GM18517 (cell line): ENCODE data around the gene CPVL.
"Not testable (repeated sequence)": the region's sequence is repeated elsewhere in the genome, so short reads cannot be mapped to it uniquely, and the experiment has no call there.

Experiments
- ATAC-seq: cut with Tn5 transposase; IDR thresholded peaks from one replicate; pipeline ENCODE4 v1.9.1; 2021; ENCODE audit warnings: mild to moderate bottlenecking, moderate library complexity; ENCODE audit not compliant: unreplicated experiment

The CPVL gene

DNA sequence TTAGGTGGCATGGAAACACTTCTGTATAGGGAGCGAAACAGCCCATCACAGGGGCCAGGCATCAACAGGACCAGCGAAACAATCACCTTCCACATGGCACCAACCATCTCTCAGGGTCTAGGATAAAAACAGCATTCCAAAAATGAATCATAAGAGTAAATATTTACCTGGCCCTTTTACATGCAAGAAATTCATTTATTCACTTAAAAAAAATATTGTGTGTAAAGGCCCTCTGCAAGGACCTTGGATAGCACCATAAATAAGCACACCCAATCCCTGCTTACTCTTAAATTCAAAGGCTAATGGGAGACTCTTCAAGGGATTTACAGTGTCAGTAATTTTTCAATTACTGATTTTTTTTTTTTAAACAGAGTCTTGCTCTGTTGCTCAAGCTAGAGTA lies 25.4 kb downstream of the CPVL start:
- no peak for ATAC-seq

DNA sequence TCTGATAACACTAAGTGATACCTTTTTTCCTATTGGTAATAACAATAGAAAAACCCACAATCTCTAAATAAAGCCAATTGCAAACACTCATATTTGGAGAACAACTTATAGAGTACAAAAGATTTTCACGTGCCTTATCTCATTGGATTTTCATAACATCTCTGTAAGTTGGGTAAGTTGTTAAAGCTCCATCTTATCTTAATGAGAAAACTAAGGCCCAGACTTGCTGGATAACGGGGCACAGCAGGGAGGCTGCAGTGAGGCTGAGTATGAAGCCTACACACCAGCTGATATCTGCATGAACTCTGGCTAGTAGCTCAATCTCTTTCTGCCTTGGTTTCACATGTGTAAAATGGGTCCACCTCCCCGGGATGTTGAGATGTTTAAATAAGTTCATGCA lies 26.8 kb downstream of the CPVL start:
- no peak for ATAC-seq

DNA sequence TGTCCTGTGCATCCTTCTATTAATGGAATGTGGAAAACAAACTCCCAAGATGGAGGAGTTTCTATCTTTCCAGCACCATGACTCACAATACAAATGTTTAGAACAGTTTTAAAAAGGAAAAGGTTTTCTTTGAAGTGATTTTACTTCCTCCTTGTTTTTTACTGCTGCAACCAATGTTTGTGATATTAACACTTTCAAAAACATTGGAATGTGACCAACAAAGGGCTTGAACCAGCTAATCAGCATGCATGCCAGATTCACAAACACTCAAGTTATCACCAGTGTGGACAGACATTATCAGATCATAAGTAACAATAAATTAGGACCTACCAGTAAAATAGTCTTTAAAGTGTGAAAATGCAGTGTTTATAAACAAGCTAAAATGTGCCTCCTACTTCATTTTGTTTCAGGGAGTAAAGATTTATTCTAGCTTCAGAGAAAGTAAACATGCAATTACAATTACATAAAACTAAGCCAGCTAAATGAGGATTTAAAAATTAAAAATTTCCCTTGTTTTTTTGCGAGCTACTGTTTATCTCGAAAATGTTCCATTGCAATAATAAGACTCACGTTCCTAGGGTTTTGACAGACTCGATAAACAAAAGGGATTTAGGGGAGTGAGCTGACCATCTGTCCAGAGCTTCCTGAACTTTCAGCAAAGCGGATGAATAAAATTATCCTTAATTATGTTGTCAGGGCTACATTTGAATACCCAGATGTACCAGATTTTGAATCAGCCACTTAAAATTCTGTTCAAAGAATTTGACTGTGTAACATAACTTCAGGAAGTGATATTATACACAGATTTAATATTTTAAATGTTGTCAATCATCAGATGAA lies 29.8 kb downstream of the CPVL start:
- ATAC-seq = no peak

DNA sequence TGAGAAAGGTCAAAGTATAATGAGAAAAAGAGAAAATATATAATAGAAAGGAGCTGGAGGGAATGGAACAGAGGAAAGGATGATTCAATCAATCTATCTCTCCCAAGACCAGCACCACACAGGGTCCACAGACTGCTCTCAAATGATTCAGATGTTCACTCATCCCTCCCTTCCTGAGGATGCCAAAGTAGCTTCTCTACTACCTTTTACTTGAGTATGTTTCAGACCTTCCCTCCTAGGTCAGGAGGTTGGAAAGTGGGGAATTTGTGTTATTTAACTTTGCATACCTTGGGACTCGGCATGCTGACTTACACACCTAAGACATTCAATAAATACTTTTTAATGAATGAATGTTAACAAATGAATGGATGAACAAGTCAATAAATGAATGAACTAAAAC lies 30.6 kb downstream of the CPVL start:
- no peak for ATAC-seq

DNA sequence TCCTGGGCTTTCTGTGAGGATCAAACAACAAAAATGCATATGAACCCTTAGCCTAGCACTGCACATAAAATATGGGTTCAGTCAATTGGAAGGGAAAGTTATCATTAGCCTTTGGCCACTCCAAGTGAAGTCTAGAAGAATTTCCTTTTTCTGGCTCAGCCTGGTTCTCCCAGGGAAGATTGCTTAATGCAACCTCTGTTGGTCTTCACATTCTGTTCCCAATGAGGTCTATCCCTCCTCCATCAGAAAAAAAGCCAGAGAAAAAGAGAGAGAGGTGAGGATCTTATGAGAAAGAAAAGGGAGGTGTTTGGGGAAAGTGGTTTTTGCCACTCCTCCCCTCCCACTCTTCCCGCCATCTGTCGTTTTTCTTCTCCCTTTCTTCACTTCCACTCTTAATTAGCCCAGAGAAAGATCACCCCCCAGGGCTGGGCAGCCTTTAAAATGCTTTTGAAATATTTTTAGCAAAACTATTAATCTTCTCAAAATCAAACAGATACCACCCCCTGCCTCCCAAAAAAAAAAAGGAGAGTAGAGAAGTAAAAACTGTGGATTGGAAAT lies 31.1 kb downstream of the CPVL start:
- no peak for ATAC-seq

DNA sequence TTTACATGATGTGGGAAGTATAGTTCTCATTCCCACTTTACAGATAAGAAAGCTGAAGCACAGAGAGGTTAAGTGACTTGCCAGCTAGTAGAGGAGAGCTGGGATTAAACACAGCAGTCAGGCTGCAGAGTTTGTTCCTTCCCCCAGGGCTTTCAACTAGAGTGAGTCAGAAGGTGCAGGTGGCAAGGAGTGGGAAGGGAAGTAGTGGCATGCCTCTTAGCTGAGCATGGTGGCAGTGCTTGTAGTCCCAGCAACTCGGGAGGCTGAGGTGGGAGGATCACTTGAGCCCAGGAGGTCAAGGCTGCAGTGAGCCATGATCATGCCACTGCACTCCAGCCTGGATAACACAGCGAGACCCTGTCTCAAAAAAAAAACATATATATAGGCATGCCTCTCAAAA lies 32.1 kb downstream of the CPVL start:
- ATAC-seq = not testable (repeated sequence)

DNA sequence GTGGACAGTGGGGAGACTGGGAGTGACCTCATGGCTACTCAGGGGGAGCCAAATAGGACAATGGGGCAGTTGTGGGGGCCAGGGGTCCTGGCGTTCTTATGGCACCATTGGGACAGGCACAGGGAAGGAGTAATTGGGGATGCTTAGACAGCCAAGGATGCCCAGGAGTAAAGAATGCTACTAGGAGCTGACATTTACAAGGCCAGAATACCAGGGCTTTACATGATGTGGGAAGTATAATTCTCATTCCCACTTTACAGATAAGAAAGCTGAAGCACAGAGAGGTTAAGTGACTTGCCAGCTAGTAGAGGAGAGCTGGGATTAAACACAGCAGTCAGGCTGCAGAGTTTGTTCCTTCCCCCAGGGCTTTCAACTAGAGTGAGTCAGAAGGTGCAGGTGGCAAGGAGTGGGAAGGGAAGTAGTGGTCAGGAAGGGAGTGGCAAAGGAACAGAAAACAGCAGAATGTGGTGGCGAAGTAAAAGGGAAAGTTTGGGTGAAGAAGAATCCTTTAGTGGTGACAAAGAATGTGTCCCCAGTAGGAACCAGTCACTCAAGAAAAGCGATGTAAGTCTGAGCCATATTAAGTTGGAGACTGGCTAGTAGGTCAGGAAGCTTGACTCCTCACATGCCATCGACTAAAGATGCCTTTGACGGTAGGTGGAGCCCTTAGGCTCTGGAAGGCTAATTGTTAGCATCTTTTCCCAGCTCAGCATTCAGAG lies 32.8 kb downstream of the CPVL start:
- ATAC-seq = no peak

DNA sequence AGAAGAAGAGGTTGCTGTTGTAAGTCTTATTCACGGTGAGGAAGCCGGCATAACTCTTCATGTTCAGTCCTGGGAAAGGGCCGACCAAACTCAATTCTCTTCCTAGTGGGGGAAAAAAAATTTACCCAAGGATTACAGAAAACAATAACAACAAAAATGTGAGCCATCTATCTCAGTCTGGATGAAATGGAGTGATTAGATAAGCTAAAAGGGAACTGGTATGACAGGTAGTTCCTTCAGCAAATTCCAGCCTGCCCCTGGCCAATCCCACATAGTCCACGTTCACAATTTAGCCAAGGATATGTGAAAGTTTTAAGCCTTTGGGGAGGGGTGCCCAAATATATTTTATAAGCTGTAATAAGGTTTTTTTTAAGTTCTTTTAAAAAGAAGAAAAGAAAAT lies 33.6 kb downstream of the CPVL start:
- ATAC-seq = no peak

DNA sequence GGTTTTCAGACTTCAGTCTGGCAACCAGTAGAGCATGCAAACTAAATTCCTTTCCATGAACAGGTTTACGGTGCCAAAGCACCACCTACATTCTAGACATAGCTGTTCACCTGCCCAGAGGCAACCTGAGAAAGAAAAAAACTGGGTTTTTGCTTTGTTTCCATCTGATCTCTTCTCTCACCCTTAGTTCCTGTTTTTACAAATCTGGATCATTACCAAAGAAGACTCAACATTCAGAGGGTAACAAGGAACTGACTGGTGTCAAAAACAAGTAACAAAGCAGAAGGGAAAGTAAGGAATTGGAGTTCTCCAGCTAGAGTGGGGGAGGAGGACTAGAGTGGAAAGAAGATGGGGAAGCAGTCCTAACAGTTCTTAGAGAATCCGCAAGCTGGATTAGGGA lies 36.4 kb downstream of the CPVL start:
- no peak for ATAC-seq

DNA sequence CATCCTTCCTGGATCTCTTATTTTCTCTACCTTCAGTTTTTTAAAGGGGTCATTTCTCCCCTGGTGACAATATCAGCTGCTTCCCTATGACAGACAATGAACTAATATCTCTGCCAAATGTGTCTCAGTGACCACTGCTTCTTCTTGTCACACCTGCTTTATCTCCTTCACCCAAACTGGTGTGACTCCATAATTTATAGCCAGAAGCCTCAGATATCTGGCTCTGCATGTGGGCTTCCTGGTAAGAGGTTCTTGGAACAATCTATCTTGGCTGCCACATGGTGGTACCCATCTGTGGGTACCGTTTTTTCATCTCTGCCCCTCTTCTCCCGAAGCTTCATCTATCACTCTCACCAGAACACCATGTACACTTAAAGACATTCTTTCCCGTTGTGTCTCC lies 37.0 kb downstream of the CPVL start:
- ATAC-seq = no peak

DNA sequence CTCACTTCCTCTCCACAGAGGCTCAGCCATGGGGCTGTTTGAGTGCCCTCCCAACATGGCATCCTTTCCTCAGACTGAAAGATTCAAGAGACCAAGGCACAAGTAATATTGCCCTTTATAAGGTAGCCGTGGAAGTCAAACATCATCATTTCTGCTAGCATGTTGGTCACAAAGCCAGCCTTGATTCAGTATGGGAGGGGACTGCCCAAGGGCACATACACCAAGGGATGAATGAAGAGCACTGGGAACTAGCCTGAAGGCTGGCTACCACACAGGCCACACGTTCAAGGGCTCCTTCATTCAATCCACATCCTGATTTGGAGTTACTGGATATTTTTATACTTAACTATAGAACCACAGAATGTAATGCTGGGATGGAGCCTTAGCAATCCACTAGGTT lies 39.3 kb downstream of the CPVL start:
- no peak for ATAC-seq

DNA sequence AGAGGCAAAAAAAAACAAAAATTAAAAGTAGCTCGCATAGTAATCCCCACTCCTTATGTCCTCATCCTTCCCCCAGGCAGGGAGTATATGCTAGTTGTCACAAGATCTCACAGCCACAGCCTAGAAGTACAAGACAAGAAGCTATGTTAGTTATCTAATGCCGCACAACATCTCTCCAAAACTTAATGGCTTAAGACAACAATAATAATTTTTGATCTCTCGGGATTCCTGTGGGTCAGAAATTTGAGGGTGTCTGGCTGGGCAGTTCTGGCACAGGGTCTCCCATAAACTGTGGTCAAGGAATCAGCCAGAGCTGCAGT lies 39.7 kb downstream of the CPVL start:
- no peak for ATAC-seq

DNA sequence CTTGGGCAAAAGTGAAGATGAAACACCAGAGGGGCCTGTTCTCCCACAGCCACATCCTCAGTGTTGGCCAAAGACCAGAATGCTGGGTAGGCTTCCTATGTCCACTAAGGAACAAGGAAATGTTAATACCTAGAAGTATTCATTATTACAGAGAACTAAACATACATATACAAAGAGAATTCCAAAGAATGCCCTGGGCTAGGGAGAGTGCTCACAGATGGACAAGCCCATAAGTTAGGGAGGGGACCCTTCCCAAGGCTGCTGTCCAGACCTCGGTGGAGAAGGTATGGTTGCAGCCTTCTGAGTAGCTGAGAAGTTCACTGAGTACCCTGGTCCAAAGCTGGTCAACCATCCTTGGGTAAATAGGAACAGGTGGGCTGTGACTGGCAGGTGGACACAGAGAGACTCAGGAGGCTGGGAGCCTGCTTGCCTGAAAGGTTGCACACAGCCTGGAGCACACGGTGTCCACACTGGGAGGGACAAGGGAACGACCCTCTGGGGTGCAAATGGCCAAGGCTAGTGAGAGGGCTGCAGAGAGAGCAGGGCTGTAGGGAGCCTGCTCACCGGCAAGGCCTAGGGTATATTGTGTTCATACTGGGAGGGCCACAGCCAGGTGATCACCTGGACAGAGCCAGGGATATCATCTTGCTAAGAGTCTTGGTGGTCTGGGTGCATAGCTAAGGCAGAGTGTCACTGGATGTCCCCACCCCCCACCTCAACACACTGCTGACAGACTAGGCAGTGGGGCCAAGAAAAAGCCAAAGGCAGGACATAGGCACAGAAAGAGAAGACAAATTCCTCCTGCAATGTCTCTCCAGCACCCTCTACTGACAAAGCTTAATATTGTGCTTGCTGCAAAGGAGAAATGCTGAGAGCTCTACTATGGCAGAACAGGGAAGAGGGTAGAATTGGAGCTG lies 40.3 kb downstream of the CPVL start:
- ATAC-seq = peak; percentile 55

DNA sequence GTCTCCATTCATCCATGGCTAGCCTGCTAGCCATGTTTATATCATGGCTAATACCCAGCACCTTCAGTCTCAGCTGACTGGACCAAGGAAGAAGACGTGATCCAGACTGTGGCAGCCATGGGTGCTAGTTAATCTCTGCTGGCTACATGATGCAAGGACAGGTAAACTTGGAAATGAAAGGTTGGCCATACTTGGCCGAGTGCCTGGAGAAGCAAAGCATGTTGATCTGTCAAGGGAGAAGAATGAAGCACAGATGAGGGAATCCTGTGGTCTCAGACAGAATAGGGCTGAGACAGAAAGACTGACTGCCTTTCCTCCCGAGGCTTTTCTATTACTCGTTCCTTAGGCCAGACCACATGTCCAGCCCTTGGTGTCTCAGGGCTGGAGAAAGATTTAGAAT lies 41.1 kb downstream of the CPVL start:
- ATAC-seq = no peak

DNA sequence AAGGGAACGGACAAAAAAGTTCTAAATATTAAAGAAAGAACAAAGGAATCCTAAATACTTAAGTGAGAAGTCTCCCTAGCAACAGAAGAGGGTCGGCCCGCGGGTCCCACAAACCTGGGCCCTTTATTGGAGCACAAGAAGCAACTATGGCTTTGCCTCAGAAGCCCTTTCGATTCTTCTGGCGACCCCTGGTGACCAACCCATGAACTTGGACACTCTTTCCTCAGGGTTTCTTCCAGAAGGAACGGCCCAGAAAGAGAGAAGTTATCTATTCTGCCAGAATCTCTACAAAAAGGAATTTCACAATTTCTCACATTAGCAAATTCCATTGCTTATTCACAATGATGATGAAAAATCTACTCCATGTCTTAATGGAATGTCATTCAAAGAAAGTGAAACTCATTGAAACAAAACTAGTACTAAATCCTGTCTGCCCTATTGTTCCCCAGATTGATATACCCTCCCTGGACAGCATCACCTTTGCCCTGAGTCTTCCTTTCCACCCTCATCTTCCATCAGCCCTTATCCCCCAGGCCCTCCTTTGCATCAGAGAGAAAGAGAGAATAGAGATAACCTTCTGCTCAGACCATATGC lies 43.7 kb downstream of the CPVL start:
- no peak for ATAC-seq

DNA sequence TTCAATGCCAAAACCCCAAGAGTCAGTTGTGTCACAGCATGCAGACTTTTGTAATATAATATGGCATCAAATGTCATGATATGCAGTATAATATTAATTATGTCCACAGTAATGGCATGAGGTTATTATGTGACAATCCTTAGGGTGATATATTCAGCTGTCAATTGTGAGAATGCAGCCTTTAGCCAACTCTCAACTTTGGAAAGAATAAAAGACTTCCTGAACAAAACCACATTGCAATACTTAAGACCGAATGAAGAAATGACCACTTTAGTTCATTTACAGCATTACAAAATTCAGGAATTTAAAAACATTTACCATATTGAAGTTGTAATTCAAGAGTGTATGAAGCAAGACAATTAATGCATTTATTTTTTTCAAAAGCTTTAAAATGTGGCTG lies 45.4 kb downstream of the CPVL start:
- no peak for ATAC-seq

DNA sequence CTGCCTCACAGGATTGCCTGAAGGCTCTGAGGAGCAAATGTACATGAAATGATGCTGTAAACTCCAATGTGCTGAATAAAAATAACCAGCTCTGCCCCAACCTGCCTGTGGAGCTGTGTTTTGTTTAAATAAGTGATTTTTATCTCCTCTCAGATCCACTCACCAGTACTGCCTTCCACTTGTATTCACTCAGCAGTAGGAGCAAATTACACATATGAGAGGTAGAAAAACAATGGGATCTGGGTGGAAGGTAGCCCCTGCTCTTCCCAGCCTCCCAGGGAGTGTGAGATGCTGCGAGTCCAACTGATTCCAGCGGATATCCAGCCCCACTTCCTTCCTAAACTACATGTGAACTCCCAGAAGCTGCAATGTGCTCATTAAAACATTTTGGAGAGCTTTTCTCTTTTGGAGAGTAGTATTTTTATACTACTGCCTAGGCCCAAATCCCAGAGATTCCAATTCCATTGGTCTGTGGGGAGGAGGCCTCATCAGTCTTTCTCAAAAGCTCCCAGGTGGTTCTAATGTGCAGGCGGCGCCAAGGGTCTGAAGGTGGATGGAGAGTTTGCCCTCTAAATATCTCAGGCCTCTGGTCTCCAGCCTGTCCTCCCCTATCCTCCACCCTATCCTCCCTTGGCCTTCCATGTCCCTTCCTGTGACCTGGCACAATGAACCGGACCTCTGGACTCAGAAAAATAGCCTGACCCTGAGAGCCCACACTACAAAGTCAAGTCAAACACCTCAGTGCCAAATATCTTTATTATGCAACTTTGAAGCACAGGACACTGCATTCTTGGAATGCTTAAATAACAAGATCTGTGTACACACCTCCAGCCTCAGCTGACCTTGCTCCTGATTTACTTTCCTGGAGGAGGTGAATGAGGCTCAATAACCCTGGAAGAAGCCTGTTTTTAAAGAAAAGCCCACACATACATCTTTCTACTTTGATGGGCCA lies 46.2 kb downstream of the CPVL start:
- no peak for ATAC-seq

DNA sequence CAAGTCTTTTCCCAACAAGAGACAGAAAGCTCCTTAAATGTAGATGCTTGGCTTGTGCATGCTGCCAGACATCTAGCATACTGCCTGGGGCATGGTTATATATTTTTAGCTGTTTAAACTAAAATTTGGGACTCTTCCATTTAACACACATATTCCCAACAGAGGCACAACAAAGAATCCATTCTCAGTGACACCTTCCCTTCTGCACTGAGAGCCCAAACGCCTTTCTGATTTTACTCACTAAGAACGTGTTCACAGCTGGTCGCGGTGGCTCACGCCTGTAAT lies 49.9 kb downstream of the CPVL start:
- ATAC-seq = no peak

DNA sequence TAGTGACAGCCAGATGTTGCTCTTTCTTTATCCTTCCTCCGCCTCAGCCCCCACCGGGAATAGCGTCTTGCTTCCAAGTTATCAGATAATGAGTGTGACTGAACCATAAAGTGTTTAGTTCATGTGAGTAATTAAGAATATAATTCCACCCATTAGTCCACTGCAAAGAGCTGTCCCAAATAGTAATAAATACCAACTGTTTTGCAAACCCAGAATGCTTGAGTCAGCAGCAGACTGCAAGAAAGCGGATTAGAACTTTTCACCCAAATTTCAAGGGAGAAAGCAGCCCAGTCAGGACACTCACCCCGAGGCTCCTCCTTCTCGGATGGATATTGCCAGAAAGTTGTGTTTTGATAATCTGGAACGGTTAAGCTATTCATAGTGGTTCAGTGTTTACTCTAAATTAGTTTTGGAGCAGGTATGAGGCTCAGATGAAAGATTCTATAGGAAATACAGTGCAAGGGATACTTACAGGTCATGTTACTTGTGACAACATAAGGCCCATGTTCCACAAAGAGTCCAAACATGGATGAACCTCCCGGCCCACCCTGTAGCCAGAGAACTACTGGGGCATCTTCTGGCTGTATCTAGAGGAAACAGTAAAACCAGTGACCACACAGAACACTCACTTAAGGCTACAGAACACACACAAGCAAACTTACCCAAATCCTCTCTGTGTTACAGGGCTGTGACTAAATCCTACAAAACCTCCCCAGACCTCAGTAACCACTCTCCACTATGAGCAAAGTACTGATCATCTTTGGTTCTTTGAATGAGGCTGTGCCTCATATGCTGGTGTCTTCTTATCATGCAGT lies 50.5 kb downstream of the CPVL start:
- ATAC-seq = no peak
